ENCODE results near the gene IQUB.

- no peak for TF ChIP-seq POLR2A (IDR thresholded peaks at IDR 0.05)
- TF ChIP-seq CTCF (IDR thresholded peaks at IDR 0.05) = no peak
Observed at GRCh38 chr7:123548406-123548805, 14.0 kb upstream of the IQUB start.
